Measurements from ENCODE around the gene MTHFD2.

The MTHFD2 gene

DNA sequence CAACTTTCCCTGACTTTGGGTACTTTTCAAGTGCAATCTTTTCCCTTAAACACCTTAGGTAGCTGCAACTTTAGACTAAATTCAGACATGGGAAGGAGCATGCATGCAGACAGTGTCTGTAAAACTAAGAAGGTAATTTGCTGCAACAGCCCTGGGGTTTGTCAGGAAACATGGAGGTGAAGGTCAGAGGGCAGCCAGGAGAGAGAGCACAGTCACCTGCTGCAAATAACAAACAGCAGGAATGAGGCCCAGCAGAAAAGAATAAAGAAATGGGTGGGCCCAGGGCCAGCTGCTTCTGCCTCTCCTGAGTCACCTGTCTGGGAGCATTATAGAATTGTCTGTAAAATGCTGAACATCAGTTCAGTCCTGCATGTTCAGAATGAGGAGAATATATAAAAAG is 35.2 kb downstream of the MTHFD2 start:
- no peak overlapping the region for H3K4me3 ChIP-seq (ENCODE audit: insufficient read depth in 1 of 2, low read depth in 1 of 2, low read length in 2 of 2)
- no peak overlapping the region for H3K23ac ChIP-seq (ENCODE audit: low read length in 2 of 2)
- no peak overlapping the region for H3K18ac ChIP-seq (ENCODE audit: low read depth in 1 of 2, low read length in 2 of 2)
- H2BK5ac ChIP-seq (ENCODE audit: low read depth, low read length, poor library complexity, severe bottlenecking), result no peak overlapping the region
- no peaks in the 10 kb centered on the region for H3K9me3 ChIP-seq (ENCODE audit: control insufficient read depth, low read length)
- H3K4ac ChIP-seq (ENCODE audit: low read depth in 1 of 2, low read length in 2 of 2), result no peak overlapping the region
- no peak overlapping the region for H3K9ac ChIP-seq (ENCODE audit: low read length)
- no peak overlapping the region for H2BK15ac ChIP-seq (ENCODE audit: low read depth, poor library complexity, severe bottlenecking)
- no peaks in the 10 kb centered on the region for H3K4me1 ChIP-seq (ENCODE audit: control insufficient read depth, insufficient read depth, low read depth, low read length)
- no peak overlapping the region for H2BK12ac ChIP-seq (ENCODE audit: low read length in 2 of 2)
- H3K14ac ChIP-seq (ENCODE audit: low read length in 2 of 2), result no peak overlapping the region
- H2AFZ ChIP-seq (ENCODE audit: low read depth, low read length), result no peak overlapping the region
- no peak overlapping the region for H3K27ac ChIP-seq (ENCODE audit: low read length, poor library complexity, severe bottlenecking)
- no peaks in the 10 kb centered on the region for H3K79me1 ChIP-seq (replicated peaks; ENCODE audit: low read length, poor library complexity, severe bottlenecking)
- peaks cover 0 to 13% of the 10 kb centered on the region in 2 experiments for H3K27me3 ChIP-seq (ENCODE audit: control insufficient read depth in 1 of 2, insufficient read depth in 1 of 2, low read length in 2 of 2)
- DNase-seq, result no peak
- H4K91ac ChIP-seq (ENCODE audit: low read length), result no peak overlapping the region
- H2BK120ac ChIP-seq (ENCODE audit: low read depth, low read length), result no peak overlapping the region
- H2AK5ac ChIP-seq (ENCODE audit: low read length, severe bottlenecking), result no peak overlapping the region
- no peak overlapping the region for H4K8ac ChIP-seq (ENCODE audit: low read length)
- no peak overlapping the region for H3K4me2 ChIP-seq (ENCODE audit: low read length, poor library complexity, severe bottlenecking)
- H3K36me3 ChIP-seq (ENCODE audit: control insufficient read depth in 1 of 2, insufficient read depth in 2 of 2, low read depth in 1 of 2, low read length in 2 of 2), result no peaks in the 10 kb centered on the region

GRCh38 chr2:74235041-74235440 is 36.6 kb downstream of the MTHFD2 start:
- H2BK15ac ChIP-seq (ENCODE audit: low read depth, poor library complexity, severe bottlenecking), result no peak overlapping the region
- no peak overlapping the region for H2BK12ac ChIP-seq (ENCODE audit: low read length in 2 of 2)
- no peak overlapping the region for H4K8ac ChIP-seq (ENCODE audit: low read length)
- WGBS, result 90% methylated on average over 5 of the region's 5 CpGs
- no peak overlapping the region for H4K91ac ChIP-seq (ENCODE audit: low read length)
- peaks cover 4% of the 10 kb centered on the region for H3K9me3 ChIP-seq (ENCODE audit: control insufficient read depth, low read length)
- no peak overlapping the region for H3K9ac ChIP-seq (ENCODE audit: low read length)
- no peaks in the 10 kb centered on the region for H3K4me1 ChIP-seq (ENCODE audit: control insufficient read depth, insufficient read depth, low read depth, low read length)
- H3K18ac ChIP-seq (ENCODE audit: low read depth in 1 of 2, low read length in 2 of 2), result no peak overlapping the region
- no peak overlapping the region for H2AK5ac ChIP-seq (ENCODE audit: low read length, severe bottlenecking)
- no peak overlapping the region for H3K14ac ChIP-seq (ENCODE audit: low read length in 2 of 2)
- no peak overlapping the region for H2BK120ac ChIP-seq (ENCODE audit: low read depth, low read length)
- DNase-seq, result no peak
- no peak overlapping the region for H3K23ac ChIP-seq (ENCODE audit: low read length in 2 of 2)
- no peaks in the 10 kb centered on the region for H3K79me1 ChIP-seq (replicated peaks; ENCODE audit: low read length, poor library complexity, severe bottlenecking)
- H3K4ac ChIP-seq (ENCODE audit: low read depth in 1 of 2, low read length in 2 of 2), result no peak overlapping the region
- H3K4me2 ChIP-seq (ENCODE audit: low read length, poor library complexity, severe bottlenecking), result no peak overlapping the region
- H3K36me3 ChIP-seq (ENCODE audit: control insufficient read depth in 1 of 2, insufficient read depth in 2 of 2, low read depth in 1 of 2, low read length in 2 of 2), result no peaks in the 10 kb centered on the region
- peaks cover 0 to 13% of the 10 kb centered on the region in 2 experiments for H3K27me3 ChIP-seq (ENCODE audit: control insufficient read depth in 1 of 2, insufficient read depth in 1 of 2, low read length in 2 of 2)
- H3K27ac ChIP-seq (ENCODE audit: low read length, poor library complexity, severe bottlenecking), result no peak overlapping the region
- no peak overlapping the region for H2AFZ ChIP-seq (ENCODE audit: low read depth, low read length)
- no peak overlapping the region for H2BK5ac ChIP-seq (ENCODE audit: low read depth, low read length, poor library complexity, severe bottlenecking)
- no peak overlapping the region for H3K4me3 ChIP-seq (ENCODE audit: insufficient read depth in 1 of 2, low read depth in 1 of 2, low read length in 2 of 2)

DNA sequence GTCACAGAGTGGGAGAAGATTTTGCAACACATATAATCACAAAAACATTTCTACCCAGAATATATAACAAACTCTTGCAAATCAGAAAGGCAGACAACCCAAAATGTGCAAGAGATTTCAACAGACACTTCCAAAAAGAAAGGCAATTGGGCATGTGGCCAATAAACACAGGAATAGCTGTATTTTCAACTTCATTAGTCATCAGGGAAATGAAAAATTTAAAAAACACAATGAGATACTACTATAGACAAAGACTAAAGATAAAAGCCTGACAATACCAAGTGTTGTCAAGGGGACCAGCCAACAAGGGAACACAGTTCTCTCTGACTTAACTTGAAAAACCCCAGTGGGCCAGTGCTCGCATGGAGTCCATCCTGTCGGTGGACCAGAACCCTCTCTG is 40.5 kb downstream of the MTHFD2 start:
- no peak overlapping the region for H3K4me3 ChIP-seq (ENCODE audit: insufficient read depth in 1 of 2, low read depth in 1 of 2, low read length in 2 of 2)
- no peak overlapping the region for H3K18ac ChIP-seq (ENCODE audit: low read depth in 1 of 2, low read length in 2 of 2)
- H3K27me3 ChIP-seq (ENCODE audit: control insufficient read depth in 1 of 2, insufficient read depth in 1 of 2, low read length in 2 of 2), result peaks cover 0 to 9% of the 10 kb centered on the region in 2 experiments
- no peak overlapping the region for H3K4ac ChIP-seq (ENCODE audit: low read depth in 1 of 2, low read length in 2 of 2)
- H3K27ac ChIP-seq (ENCODE audit: low read length, poor library complexity, severe bottlenecking), result no peak overlapping the region
- no peak overlapping the region for H2BK15ac ChIP-seq (ENCODE audit: low read depth, poor library complexity, severe bottlenecking)
- 95% methylated on average over 2 of the region's 2 CpGs for WGBS
- H3K36me3 ChIP-seq (ENCODE audit: control insufficient read depth in 1 of 2, insufficient read depth in 2 of 2, low read depth in 1 of 2, low read length in 2 of 2), result no peaks in the 10 kb centered on the region
- peaks cover 4% of the 10 kb centered on the region for H3K9me3 ChIP-seq (ENCODE audit: control insufficient read depth, low read length)
- H3K14ac ChIP-seq (ENCODE audit: low read length in 2 of 2), result no peak overlapping the region
- no peak overlapping the region for H2AK5ac ChIP-seq (ENCODE audit: low read length, severe bottlenecking)
- H3K4me2 ChIP-seq (ENCODE audit: low read length, poor library complexity, severe bottlenecking), result no peak overlapping the region
- no peak overlapping the region for H3K9ac ChIP-seq (ENCODE audit: low read length)
- H2BK12ac ChIP-seq (ENCODE audit: low read length in 2 of 2), result no peak overlapping the region
- no peak overlapping the region for H2BK120ac ChIP-seq (ENCODE audit: low read depth, low read length)
- H4K8ac ChIP-seq (ENCODE audit: low read length), result no peak overlapping the region
- DNase-seq, result peak; percentile 18
- H3K4me1 ChIP-seq (ENCODE audit: control insufficient read depth, insufficient read depth, low read depth, low read length), result no peaks in the 10 kb centered on the region
- no peak overlapping the region for H3K23ac ChIP-seq (ENCODE audit: low read length in 2 of 2)
- H2AFZ ChIP-seq (ENCODE audit: low read depth, low read length), result no peak overlapping the region
- H2BK5ac ChIP-seq (ENCODE audit: low read depth, low read length, poor library complexity, severe bottlenecking), result no peak overlapping the region
- H4K91ac ChIP-seq (ENCODE audit: low read length), result no peak overlapping the region
- H3K79me1 ChIP-seq (replicated peaks; ENCODE audit: low read length, poor library complexity, severe bottlenecking), result no peaks in the 10 kb centered on the region

- no peaks in the 10 kb centered on the region for H3K79me1 ChIP-seq (replicated peaks; ENCODE audit: low read length, poor library complexity, severe bottlenecking)
- WGBS, result 78% methylated on average over 7 of the region's 7 CpGs
These were observed 40.9 kb downstream of the MTHFD2 start for GRCh38 chr2:74239346-74239745.

More at GRCh38 chr2:74239346-74239745, 40.9 kb downstream of the MTHFD2 start:
- Histone ChIP-seq H3K27ac (ENCODE audit: low read length, poor library complexity, severe bottlenecking) (no peak overlapping the region), H4K91ac (ENCODE audit: low read length) (no peak overlapping the region), H3K27me3 (ENCODE audit: control insufficient read depth in 1 of 2, insufficient read depth in 1 of 2, low read length in 2 of 2) (peaks cover 0 to 9% of the 10 kb centered on the region in 2 experiments), H3K23ac (ENCODE audit: low read length in 2 of 2) (no peak overlapping the region), H3K4me3 (ENCODE audit: insufficient read depth in 1 of 2, low read depth in 1 of 2, low read length in 2 of 2) (no peak overlapping the region), H2AK5ac (ENCODE audit: low read length, severe bottlenecking) (no peak overlapping the region), H3K4me2 (ENCODE audit: low read length, poor library complexity, severe bottlenecking) (no peak overlapping the region), H2AFZ (ENCODE audit: low read depth, low read length) (no peak overlapping the region), H2BK15ac (ENCODE audit: low read depth, poor library complexity, severe bottlenecking) (no peak overlapping the region), H2BK12ac (ENCODE audit: low read length in 2 of 2) (no peak overlapping the region), H3K36me3 (ENCODE audit: control insufficient read depth in 1 of 2, insufficient read depth in 2 of 2, low read depth in 1 of 2, low read length in 2 of 2) (no peaks in the 10 kb centered on the region), H3K4ac (ENCODE audit: low read depth in 1 of 2, low read length in 2 of 2) (no peak overlapping the region), H3K9ac (ENCODE audit: low read length) (no peak overlapping the region), H2BK120ac (ENCODE audit: low read depth, low read length) (no peak overlapping the region), H3K14ac (ENCODE audit: low read length in 2 of 2) (no peak overlapping the region), H2BK5ac (ENCODE audit: low read depth, low read length, poor library complexity, severe bottlenecking) (no peak overlapping the region), H3K4me1 (ENCODE audit: control insufficient read depth, insufficient read depth, low read depth, low read length) (no peaks in the 10 kb centered on the region), H3K9me3 (ENCODE audit: control insufficient read depth, low read length) (peaks cover 4% of the 10 kb centered on the region), H3K18ac (ENCODE audit: low read depth in 1 of 2, low read length in 2 of 2) (no peak overlapping the region), H4K8ac (ENCODE audit: low read length) (no peak overlapping the region)
- no peak for DNase-seq

All from mesenchymal stem cell (in vitro differentiated cells and primary cell).